Lung (tissue), 12 donors: Measurements from ENCODE around the gene SUPT3H. TPM values are rescaled to one million over a fixed set of nuclear protein-coding genes. Genes with fewer than 3 reads are reported as not detected.

Experiments used
- ATAC-seq: fragments of 200-7000 bp; cut with Tn5 transposase; one replicate; pipeline ENCODE4 v1.9.1; 2020; ENCODE audit warnings: moderate number of reproducible peaks; ENCODE audit not compliant: insufficient read depth, low FRiP score
- DNase-seq, 3 donors: peaks; one replicate each; pipeline ENCODE4 v3.0.0-alpha.2; 2013 to 2017
- H3K27ac ChIP-seq, 2 donors: one replicate each; pipeline ENCODE4 v1.5.1; 2013; ENCODE audit warnings: mild to moderate bottlenecking in 2 of 2, moderate library complexity in 2 of 2, control low read depth in 1 of 2, inconsistent platforms in 1 of 2, low read depth in 1 of 2, low read length in 1 of 2
- H3K27me3 ChIP-seq, 3 donors: one replicate each; pipeline ENCODE4 v1.5.1; 2013; ENCODE audit warnings: low read length in 2 of 3; ENCODE audit not compliant: control insufficient read depth in 3 of 3, insufficient read depth in 3 of 3
- H3K36me3 ChIP-seq, 4 donors: one replicate each; pipeline ENCODE4 v1.5.1; 2013; ENCODE audit warnings: low read length in 4 of 4, mild to moderate bottlenecking in 1 of 4, moderate library complexity in 1 of 4; ENCODE audit not compliant: control insufficient read depth in 4 of 4, insufficient read depth in 4 of 4
- H3K4me1 ChIP-seq, 5 donors: one replicate each; pipeline ENCODE4 v1.5.1; 2013; ENCODE audit warnings: low read length in 5 of 5, mild to moderate bottlenecking in 2 of 5, moderate library complexity in 1 of 5; ENCODE audit not compliant: control insufficient read depth in 5 of 5, insufficient read depth in 5 of 5
- H3K4me3 ChIP-seq: one replicate; pipeline ENCODE4 v1.5.1; 2013; ENCODE audit warnings: mild to moderate bottlenecking, control low read depth, moderate library complexity
- H3K9ac ChIP-seq, 2 donors: one replicate each; pipeline ENCODE4 v1.5.1; 2013; ENCODE audit warnings: low read length in 2 of 2, control low read depth in 1 of 2; ENCODE audit not compliant: insufficient read depth in 1 of 2
- H3K9me3 ChIP-seq, 4 donors: one replicate each; pipeline ENCODE4 v1.5.1; 2013; ENCODE audit warnings: low read length in 3 of 4, mild to moderate bottlenecking in 1 of 4, moderate library complexity in 1 of 4; ENCODE audit not compliant: control insufficient read depth in 4 of 4, insufficient read depth in 3 of 4
- CTCF ChIP-seq: IDR thresholded peaks from 2 replicates; pipeline ENCODE4 v1.5.1; 2012; ENCODE audit warnings: mild to moderate bottlenecking; ENCODE audit errors: control extremely low read depth, extremely low read depth
- WGBS, 2 donors: extraction: QIAGEN DNeasy Blood & Tissue Kit; methylation state at CpG; one replicate each; pipeline ENCODE4 v1.1.7; 2013; 5-methylcytosine and 5-hydroxymethylcytosine counted together
- polyA plus RNA-seq, 2 donors: library from polyadenylated mRNA; stranded (reverse); fragments of 200-250 nt; gene quantifications; one replicate each; pipeline ENCODE4 v1.2.1, GENCODE V29; 2013
- total RNA-seq, 2 donors: library from RNA; depleted of rRNA in 1 of 2; stranded (reverse); fragments of >200 nt in 1 of 2; gene quantifications; one replicate each; pipeline ENCODE4 v1.2.1, GENCODE V29; 2014 to 2021
- donor health status: control.
- donor health status: control.
- donor health status: Bipolar disorder and iron deficiency.
- donor health status: healthy.
- donor health status: DM: yes; HTN: yes; CAD: no.

SUPT3H gene
- total and polyA plus RNA-seq, 4 donors = 5.2 to 17.4 (median 8.2) TPM

GRCh38 chr6:45196121-45196520 is 181.6 kb downstream of the SUPT3H start:
- ATAC-seq (no peak), DNase-seq (peak in 2 of 3 donors; percentile 33 to 62)
- Histone ChIP-seq H3K4me3 (no peak overlapping the region), H3K27me3 (no peaks in the 10 kb centered on the region), H3K36me3 (no peaks in the 10 kb centered on the region), H3K9ac (no peak overlapping the region), H3K9me3 (no peaks in the 10 kb centered on the region), H3K27ac (no peak overlapping the region), H3K4me1 (peaks cover 0 to 8% (median 0%) of the 10 kb centered on the region in 5 donors)
- 78 to 82% methylated on average over 3 of the region's 3 CpGs for WGBS, 2 donors
- TF ChIP-seq CTCF = no peak

DNA sequence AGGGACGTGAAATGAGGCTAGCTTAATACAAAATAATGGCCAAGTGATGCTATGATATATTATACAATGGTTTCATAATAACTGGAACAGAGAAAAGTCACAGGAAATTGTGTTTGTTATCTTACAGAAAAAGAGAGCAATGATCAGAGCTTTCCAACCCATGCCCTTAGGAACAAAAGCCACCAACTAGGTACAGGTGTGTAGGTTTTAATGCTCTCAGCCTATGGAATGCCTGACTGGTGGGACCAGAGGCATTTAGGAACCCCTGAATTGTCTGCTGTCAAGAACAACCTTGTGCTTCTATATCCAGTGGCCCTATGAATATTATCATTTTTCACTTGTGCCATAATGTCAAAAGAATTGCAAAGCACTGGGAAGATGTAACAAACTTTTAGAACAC is 182.6 kb downstream of the SUPT3H start:
- H3K4me1 ChIP-seq = peaks cover 0 to 8% (median 0%) of the 10 kb centered on the region in 5 donors
- WGBS, 2 donors = 91 to 97% methylated on average over 1 of the region's 1 CpG
- no peaks in the 10 kb centered on the region for H3K9me3 ChIP-seq
- no peaks in the 10 kb centered on the region for H3K27me3 ChIP-seq
- DNase-seq = no peak
- no peak for ATAC-seq
- H3K27ac ChIP-seq = no peak overlapping the region
- no peak overlapping the region for H3K4me3 ChIP-seq
- no peak overlapping the region for H3K9ac ChIP-seq
- no peaks in the 10 kb centered on the region for H3K36me3 ChIP-seq
- no peak for TF ChIP-seq CTCF

DNA sequence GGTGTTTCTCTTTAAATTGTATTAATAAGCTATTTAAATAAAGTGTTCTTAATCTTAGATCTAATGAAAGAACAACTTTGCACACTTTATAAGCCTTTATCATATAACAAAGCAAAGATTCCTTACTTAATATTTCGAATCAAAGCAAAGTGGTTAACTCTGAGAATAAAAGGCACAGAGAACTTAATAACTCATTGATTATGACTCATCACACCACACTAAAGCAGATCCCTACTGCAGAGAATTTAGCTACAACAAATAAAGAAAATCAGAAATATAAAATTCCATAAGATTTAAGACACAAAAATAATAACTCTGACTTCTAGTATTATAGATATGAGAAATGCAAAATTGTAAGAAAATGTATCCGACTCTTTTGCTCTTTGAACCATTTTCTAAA is 185.2 kb downstream of the SUPT3H start:
- Histone ChIP-seq H3K9ac (no peak overlapping the region), H3K27me3 (no peaks in the 10 kb centered on the region), H3K4me3 (no peak overlapping the region), H3K27ac (no peak overlapping the region), H3K36me3 (no peaks in the 10 kb centered on the region), H3K4me1 (peaks cover 0 to 5% (median 0%) of the 10 kb centered on the region in 5 donors), H3K9me3 (no peaks in the 10 kb centered on the region)
- DNase-seq (no peak), ATAC-seq (no peak)
- 93 to 95% methylated on average over 2 of the region's 2 CpGs for WGBS, 2 donors
- TF ChIP-seq CTCF = no peak

DNA sequence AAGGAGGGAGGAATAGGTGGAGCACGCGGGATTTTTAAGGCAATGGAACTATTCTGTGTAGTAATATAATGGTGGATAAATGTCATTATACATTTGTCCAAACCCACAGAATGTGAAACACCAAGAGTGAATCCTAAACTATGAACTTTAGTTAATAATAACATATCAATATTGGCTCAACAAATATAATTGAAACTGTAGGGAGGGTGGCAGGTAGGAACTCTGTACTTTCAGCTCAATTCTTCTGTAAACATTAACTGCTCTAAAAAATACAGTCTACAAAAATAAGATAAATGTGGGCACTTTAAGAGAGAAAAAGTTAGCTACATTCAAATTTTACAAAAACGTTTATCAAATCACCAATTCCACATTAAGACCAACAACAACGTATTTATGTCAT is 186.3 kb downstream of the SUPT3H start:
- Histone ChIP-seq H3K4me1 (peaks cover 0 to 5% (median 0%) of the 10 kb centered on the region in 5 donors), H3K4me3 (no peak overlapping the region), H3K9ac (no peak overlapping the region), H3K9me3 (no peaks in the 10 kb centered on the region), H3K27ac (no peak overlapping the region), H3K36me3 (no peaks in the 10 kb centered on the region), H3K27me3 (no peaks in the 10 kb centered on the region)
- WGBS, 2 donors = 79 to 94% methylated on average over 4 of the region's 4 CpGs
- ATAC-seq = no peak
- DNase-seq = no peak
- no peak for TF ChIP-seq CTCF
